ENCODE results near the gene GATAD2A.

GATAD2A gene

DNA sequence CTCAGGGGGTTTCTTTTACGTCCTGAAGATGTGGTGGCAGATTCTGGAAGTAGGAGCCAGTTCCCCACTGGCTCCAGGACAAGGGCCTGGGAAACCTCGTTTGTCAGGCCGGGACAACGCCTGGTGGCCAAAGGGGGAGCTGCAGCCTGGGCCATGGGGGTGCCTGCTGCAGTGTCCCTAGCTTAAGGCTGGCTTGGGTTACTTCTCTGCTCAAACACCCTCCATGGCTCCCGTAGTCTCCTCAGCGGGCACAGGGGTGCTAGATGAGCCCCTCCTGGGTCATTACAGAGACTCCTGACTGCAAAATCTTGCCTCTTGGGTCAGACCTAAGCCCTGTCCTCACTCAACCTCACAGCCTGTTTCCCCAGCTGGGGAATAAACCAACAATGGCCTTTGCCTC lies 147.3 kb downstream of the GATAD2A start:
- Histone ChIP-seq H3K4me1 (ENCODE audit: control insufficient read depth in 1 of 2, insufficient read depth in 2 of 2, low read length in 2 of 2) (peaks cover 6 to 10% of the 10 kb centered on the region in 2 experiments), H3K4ac (ENCODE audit: low read depth, low read length) (no peak overlapping the region), H3K14ac (ENCODE audit: low read length) (no peak overlapping the region), H2BK5ac (ENCODE audit: low read depth, low read length, poor library complexity) (no peak overlapping the region), H4K8ac (ENCODE audit: low read depth, low read length) (no peak overlapping the region), H3K9ac (ENCODE audit: low read length) (no peak overlapping the region), H2BK12ac (ENCODE audit: low read length) (no peak overlapping the region), H3K18ac (ENCODE audit: low read length) (no peak overlapping the region), H3K23ac (ENCODE audit: low read length) (no peak overlapping the region), H3K4me2 (ENCODE audit: low read length) (no peak overlapping the region), H3K9me3 (ENCODE audit: insufficient read depth, low read depth, low read length) (peaks cover 2% of the 10 kb centered on the region), H3K79me2 (ENCODE audit: control insufficient read depth, insufficient read depth, low read length, poor library complexity) (no peaks in the 10 kb centered on the region), H2AK5ac (ENCODE audit: low read length) (no peak overlapping the region), H4K12ac (ENCODE audit: low read depth, low read length) (no peak overlapping the region), H3K79me1 (ENCODE audit: low read length) (no peaks in the 10 kb centered on the region), H3K36me3 (ENCODE audit: control insufficient read depth in 1 of 2, insufficient read depth in 2 of 2, low read length in 2 of 2) (no peaks in the 10 kb centered on the region), H4K91ac (ENCODE audit: low read depth, low read length) (no peak overlapping the region), H2BK120ac (ENCODE audit: insufficient read depth, low read length, poor library complexity) (no peak overlapping the region), H3K27ac (ENCODE audit: low read depth, low read length) (no peak overlapping the region), H3K4me3 (ENCODE audit: low read depth, low read length) (no peak overlapping the region), H2AFZ (ENCODE audit: insufficient read depth, low read length, poor library complexity) (no peak overlapping the region), H3K27me3 (ENCODE audit: insufficient read depth, low read length) (no peaks in the 10 kb centered on the region)
- WGBS (ENCODE audit: extremely low coverage, insufficient coverage, insufficient read length): no CpG with 5 or more reads among the region's 6 CpGs
- DNase-seq: peak in 1 of 2 donors; percentile 64

DNA sequence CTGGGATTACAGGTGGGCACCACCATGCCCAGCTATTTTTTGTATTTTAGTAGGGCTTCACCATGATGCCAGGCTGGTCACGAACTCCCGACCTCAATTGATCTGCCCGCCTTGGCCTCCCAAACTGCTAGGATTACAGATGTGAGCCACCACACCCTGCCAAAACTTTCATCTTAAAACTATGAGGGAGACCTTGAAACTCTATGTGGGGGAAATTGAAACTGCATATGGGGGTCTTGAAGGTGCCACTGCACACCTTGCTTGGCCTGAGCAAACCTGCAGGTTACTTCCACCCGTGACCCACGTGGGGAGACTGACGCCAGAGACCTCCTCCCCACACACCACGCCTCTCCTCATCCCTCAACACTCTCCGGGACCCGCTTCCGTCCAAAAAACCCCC lies 148.2 kb downstream of the GATAD2A start:
- Histone ChIP-seq H3K23ac (ENCODE audit: low read length) (no peak overlapping the region), H3K4me3 (ENCODE audit: low read depth, low read length) (peak overlapping the region; percentile 23), H3K4ac (ENCODE audit: low read depth, low read length) (no peak overlapping the region), H3K36me3 (ENCODE audit: control insufficient read depth in 1 of 2, insufficient read depth in 2 of 2, low read length in 2 of 2) (no peaks in the 10 kb centered on the region), H4K8ac (ENCODE audit: low read depth, low read length) (no peak overlapping the region), H3K9ac (ENCODE audit: low read length) (no peak overlapping the region), H3K27me3 (ENCODE audit: insufficient read depth, low read length) (no peaks in the 10 kb centered on the region), H2AK5ac (ENCODE audit: low read length) (no peak overlapping the region), H2BK120ac (ENCODE audit: insufficient read depth, low read length, poor library complexity) (no peak overlapping the region), H4K12ac (ENCODE audit: low read depth, low read length) (no peak overlapping the region), H3K14ac (ENCODE audit: low read length) (no peak overlapping the region), H3K27ac (ENCODE audit: low read depth, low read length) (no peak overlapping the region), H4K91ac (ENCODE audit: low read depth, low read length) (no peak overlapping the region), H2AFZ (ENCODE audit: insufficient read depth, low read length, poor library complexity) (no peak overlapping the region), H3K9me3 (ENCODE audit: insufficient read depth, low read depth, low read length) (peaks cover 2% of the 10 kb centered on the region), H3K79me2 (ENCODE audit: control insufficient read depth, insufficient read depth, low read length, poor library complexity) (no peaks in the 10 kb centered on the region), H2BK12ac (ENCODE audit: low read length) (no peak overlapping the region), H2BK5ac (ENCODE audit: low read depth, low read length, poor library complexity) (no peak overlapping the region), H3K4me1 (ENCODE audit: control insufficient read depth in 1 of 2, insufficient read depth in 2 of 2, low read length in 2 of 2) (peaks cover 6 to 10% of the 10 kb centered on the region in 2 experiments), H3K18ac (ENCODE audit: low read length) (no peak overlapping the region), H3K79me1 (ENCODE audit: low read length) (no peaks in the 10 kb centered on the region), H3K4me2 (ENCODE audit: low read length) (no peak overlapping the region)
- no CpG with 5 or more reads among the region's 10 CpGs for WGBS (ENCODE audit: extremely low coverage, insufficient coverage, insufficient read length)
- no peak for DNase-seq

DNA sequence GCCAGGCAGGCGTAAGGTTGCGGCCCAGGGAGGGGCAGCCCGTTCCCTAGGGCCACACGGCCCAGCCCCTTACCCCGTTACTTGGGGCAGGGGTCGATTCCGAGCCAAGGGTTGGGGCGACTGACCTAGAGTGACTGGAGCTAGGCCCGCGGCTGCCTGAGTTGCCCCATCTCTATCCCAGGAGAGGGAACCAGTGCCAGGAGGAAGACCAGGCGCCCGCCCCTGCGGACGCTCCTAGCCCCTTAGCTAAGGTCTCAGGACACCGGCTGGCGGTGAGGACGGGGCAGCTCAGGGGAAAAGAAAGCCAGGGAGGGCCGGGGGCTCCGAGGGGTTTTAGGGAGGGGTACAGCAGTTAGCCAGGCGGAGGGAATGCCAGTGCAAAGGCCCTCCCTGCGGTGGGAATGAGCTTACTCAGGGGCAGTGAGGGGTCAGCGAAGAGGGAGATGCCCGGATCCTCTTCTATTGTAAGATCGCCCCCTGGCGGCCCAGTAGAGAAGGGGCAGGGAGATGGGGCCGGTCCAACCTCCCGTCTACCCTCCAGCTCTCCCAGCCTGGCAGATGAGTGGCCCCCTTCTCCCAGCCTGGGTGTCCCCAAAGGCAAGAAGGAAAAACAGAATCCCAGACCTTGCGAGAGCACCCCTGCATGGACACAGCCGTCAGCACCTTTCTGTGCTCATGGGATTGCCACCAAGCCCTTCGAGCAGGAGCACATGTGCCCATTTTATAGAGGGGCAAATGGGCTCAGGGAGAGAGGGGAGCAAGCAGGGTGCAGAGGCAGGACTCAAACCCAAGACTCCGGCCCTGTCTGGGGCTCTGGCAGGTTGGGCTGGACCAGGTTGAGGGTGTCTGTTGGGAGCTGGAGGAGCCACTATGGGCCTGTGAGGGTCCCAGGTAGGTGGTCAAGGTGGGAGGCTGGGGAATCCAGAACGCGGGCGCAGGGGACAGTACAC lies 148.9 kb downstream of the GATAD2A start:
- H3K4me1 ChIP-seq (ENCODE audit: control insufficient read depth in 1 of 2, insufficient read depth in 2 of 2, low read length in 2 of 2): peaks cover 6 to 10% of the 10 kb centered on the region in 2 experiments
- no peak overlapping the region for H2BK12ac ChIP-seq (ENCODE audit: low read length)
- no peak overlapping the region for H4K12ac ChIP-seq (ENCODE audit: low read depth, low read length)
- WGBS (ENCODE audit: extremely low coverage, insufficient coverage, insufficient read length): no CpG with 5 or more reads among the region's 34 CpGs
- H4K91ac ChIP-seq (ENCODE audit: low read depth, low read length): no peak overlapping the region
- H3K36me3 ChIP-seq (ENCODE audit: control insufficient read depth in 1 of 2, insufficient read depth in 2 of 2, low read length in 2 of 2): no peaks in the 10 kb centered on the region
- no peak overlapping the region for H3K4me2 ChIP-seq (ENCODE audit: low read length)
- H3K27ac ChIP-seq (ENCODE audit: low read depth, low read length): no peak overlapping the region
- H3K14ac ChIP-seq (ENCODE audit: low read length): no peak overlapping the region
- H3K23ac ChIP-seq (ENCODE audit: low read length): no peak overlapping the region
- no peak overlapping the region for H3K18ac ChIP-seq (ENCODE audit: low read length)
- H3K4ac ChIP-seq (ENCODE audit: low read depth, low read length): no peak overlapping the region
- H3K79me1 ChIP-seq (ENCODE audit: low read length): no peaks in the 10 kb centered on the region
- no peak overlapping the region for H2BK120ac ChIP-seq (ENCODE audit: insufficient read depth, low read length, poor library complexity)
- DNase-seq: peak in 1 of 2 donors; percentile 72
- no peak overlapping the region for H4K8ac ChIP-seq (ENCODE audit: low read depth, low read length)
- H3K27me3 ChIP-seq (ENCODE audit: insufficient read depth, low read length): no peaks in the 10 kb centered on the region
- peaks cover 2% of the 10 kb centered on the region for H3K9me3 ChIP-seq (ENCODE audit: insufficient read depth, low read depth, low read length)
- H2BK5ac ChIP-seq (ENCODE audit: low read depth, low read length, poor library complexity): no peak overlapping the region
- H3K9ac ChIP-seq (ENCODE audit: low read length): no peak overlapping the region
- H2AFZ ChIP-seq (ENCODE audit: insufficient read depth, low read length, poor library complexity): no peak overlapping the region
- peak overlapping the region; percentile 23 for H3K4me3 ChIP-seq (ENCODE audit: low read depth, low read length)
- H3K79me2 ChIP-seq (ENCODE audit: control insufficient read depth, insufficient read depth, low read length, poor library complexity): no peaks in the 10 kb centered on the region
- H2AK5ac ChIP-seq (ENCODE audit: low read length): no peak overlapping the region

DNA sequence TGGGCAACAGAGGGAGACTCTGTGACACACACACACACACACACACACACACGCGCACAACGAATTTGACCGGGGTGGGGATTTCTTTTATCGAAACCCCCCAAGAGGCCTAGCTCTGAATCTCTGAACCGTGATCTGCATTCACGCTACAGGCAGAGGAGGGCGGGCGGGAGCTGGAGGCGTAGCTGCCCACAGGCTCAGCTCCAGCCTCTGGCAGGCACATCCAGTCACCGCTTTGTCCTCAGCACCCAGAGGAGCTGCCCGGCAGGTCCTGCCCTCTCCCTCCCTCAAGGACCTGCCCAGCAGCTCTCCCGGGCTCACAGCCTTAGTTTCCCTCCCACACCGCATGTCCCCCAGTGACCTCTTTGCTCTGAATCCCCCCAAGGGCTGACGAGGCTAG lies 152.6 kb downstream of the GATAD2A start:
- no peak overlapping the region for H3K14ac ChIP-seq (ENCODE audit: low read length)
- no peak overlapping the region for H2BK120ac ChIP-seq (ENCODE audit: insufficient read depth, low read length, poor library complexity)
- H2BK12ac ChIP-seq (ENCODE audit: low read length): no peak overlapping the region
- no peak overlapping the region for H3K9ac ChIP-seq (ENCODE audit: low read length)
- H3K9me3 ChIP-seq (ENCODE audit: insufficient read depth, low read depth, low read length): no peaks in the 10 kb centered on the region
- H3K79me1 ChIP-seq (ENCODE audit: low read length): no peaks in the 10 kb centered on the region
- H4K12ac ChIP-seq (ENCODE audit: low read depth, low read length): no peak overlapping the region
- no peaks in the 10 kb centered on the region for H3K27me3 ChIP-seq (ENCODE audit: insufficient read depth, low read length)
- no peak overlapping the region for H4K91ac ChIP-seq (ENCODE audit: low read depth, low read length)
- no peak overlapping the region for H3K4me3 ChIP-seq (ENCODE audit: low read depth, low read length)
- no peak overlapping the region for H4K8ac ChIP-seq (ENCODE audit: low read depth, low read length)
- no peak overlapping the region for H2BK5ac ChIP-seq (ENCODE audit: low read depth, low read length, poor library complexity)
- H3K4me1 ChIP-seq (ENCODE audit: control insufficient read depth in 1 of 2, insufficient read depth in 2 of 2, low read length in 2 of 2): no peaks in the 10 kb centered on the region
- no peak overlapping the region for H3K4me2 ChIP-seq (ENCODE audit: low read length)
- H2AFZ ChIP-seq (ENCODE audit: insufficient read depth, low read length, poor library complexity): no peak overlapping the region
- no peak overlapping the region for H3K18ac ChIP-seq (ENCODE audit: low read length)
- H3K36me3 ChIP-seq (ENCODE audit: control insufficient read depth in 1 of 2, insufficient read depth in 2 of 2, low read length in 2 of 2): no peaks in the 10 kb centered on the region
- no peak overlapping the region for H3K27ac ChIP-seq (ENCODE audit: low read depth, low read length)
- H3K23ac ChIP-seq (ENCODE audit: low read length): no peak overlapping the region
- H2AK5ac ChIP-seq (ENCODE audit: low read length): no peak overlapping the region
- H3K4ac ChIP-seq (ENCODE audit: low read depth, low read length): no peak overlapping the region
- DNase-seq: no peak
- no peaks in the 10 kb centered on the region for H3K79me2 ChIP-seq (ENCODE audit: control insufficient read depth, insufficient read depth, low read length, poor library complexity)
- no CpG with 5 or more reads among the region's 15 CpGs for WGBS (ENCODE audit: extremely low coverage, insufficient coverage, insufficient read length)

All from trophoblast cell (in vitro differentiated cells and primary cell).